Osteoblast (primary cell): ENCODE data around the gene MACROD2. TPM values are rescaled to one million over a fixed set of nuclear protein-coding genes. Genes with fewer than 3 reads are reported as not detected.

Source experiments
- DNase-seq: peaks from one replicate; pipeline ENCODE4 v3.0.0; 2011; ENCODE audit warnings: low spot score, mixed read lengths; ENCODE audit not compliant: insufficient read length; ENCODE audit errors: missing footprints
- H2AFZ ChIP-seq: 2 replicates; pipeline ENCODE4 v1.6.0; 2011; ENCODE audit warnings: mild to moderate bottlenecking, low read length
- H3K27ac ChIP-seq: 2 replicates; pipeline ENCODE4 v1.5.1; 2011; ENCODE audit warnings: mild to moderate bottlenecking, low read depth, low read length, moderate library complexity
- H3K27me3 ChIP-seq: 2 replicates; pipeline ENCODE4 v1.6.0; 2012; ENCODE audit warnings: mild to moderate bottlenecking, control low read depth, inconsistent platforms, low read length, moderate library complexity; ENCODE audit not compliant: insufficient read depth
- H3K36me3 ChIP-seq: 2 replicates; pipeline ENCODE4 v1.5.1; 2011; ENCODE audit warnings: mild to moderate bottlenecking, low read length, control low read depth, moderate library complexity; ENCODE audit not compliant: insufficient read depth
- H3K4me1 ChIP-seq: 2 replicates; pipeline ENCODE4 v1.5.1; 2011; ENCODE audit warnings: mild to moderate bottlenecking, low read length, control low read depth, moderate library complexity; ENCODE audit not compliant: insufficient read depth
- H3K4me2 ChIP-seq: 2 replicates; pipeline ENCODE4 v1.6.0; 2011; ENCODE audit warnings: mild to moderate bottlenecking, low read length; ENCODE audit not compliant: insufficient read depth
- H3K4me3 ChIP-seq: fragments of 200-600 bp; sonication (generic); 3 replicates; pipeline ENCODE4 v1.5.1; 2012; ENCODE audit warnings: mild to moderate bottlenecking, low read length, inconsistent platforms; ENCODE audit not compliant: insufficient read depth
- H3K79me2 ChIP-seq: 2 replicates; pipeline ENCODE4 v1.6.0; 2012; ENCODE audit warnings: mild to moderate bottlenecking, low read length, control low read depth, inconsistent platforms; ENCODE audit not compliant: insufficient read depth
- H3K9me3 ChIP-seq: 2 replicates; pipeline ENCODE4 v1.5.1; 2011; ENCODE audit warnings: low read depth, low read length, control low read depth
- H4K20me1 ChIP-seq: 2 replicates; pipeline ENCODE4 v1.6.0; 2012; ENCODE audit warnings: mild to moderate bottlenecking, low read length, control low read depth; ENCODE audit not compliant: insufficient read depth
- total RNA-seq: library from RNA; depleted of rRNA; stranded (reverse); fragments of >200 nt; gene quantifications from 2 replicates; pipeline ENCODE4 v1.2.3, GENCODE V29; 2012
- TF ChIP-seq, protein P1 (sequence below): IDR thresholded peaks from 2 replicates; pipeline ENCODE4 v1.5.1; 2011; ENCODE audit warnings: mild to moderate bottlenecking, low read depth, low read length, moderate library complexity; ENCODE audit errors: extremely low read depth

The MACROD2 gene
- total RNA-seq, 1 donor: 4.0 TPM

DNA sequence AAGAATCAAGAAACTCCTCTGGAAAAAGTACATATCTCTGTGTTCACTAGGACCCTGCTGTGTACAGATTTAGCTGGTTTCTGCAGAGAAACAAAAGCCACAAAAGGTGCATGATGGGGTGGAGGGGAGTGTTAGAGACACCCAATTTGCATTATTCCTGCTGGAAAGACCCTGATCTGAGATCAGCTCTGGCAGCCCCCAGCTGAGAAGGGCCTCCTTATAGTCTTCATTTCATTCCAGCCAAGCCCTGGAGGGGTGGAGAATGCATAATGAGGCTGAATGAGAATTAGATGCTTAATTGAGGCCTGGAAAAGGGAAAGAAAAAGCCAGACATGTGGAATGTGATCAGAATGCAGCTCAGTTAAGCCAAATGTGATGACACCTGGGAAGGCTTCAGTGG, 2032.4 kb downstream of the MACROD2 start:
- H4K20me1 ChIP-seq: no peaks in the 10 kb centered on the region
- no peak for DNase-seq
- no peaks in the 10 kb centered on the region for H3K9me3 ChIP-seq
- no peaks in the 10 kb centered on the region for H3K79me2 ChIP-seq
- H3K36me3 ChIP-seq: no peaks in the 10 kb centered on the region
- TF ChIP-seq, protein P1, sequence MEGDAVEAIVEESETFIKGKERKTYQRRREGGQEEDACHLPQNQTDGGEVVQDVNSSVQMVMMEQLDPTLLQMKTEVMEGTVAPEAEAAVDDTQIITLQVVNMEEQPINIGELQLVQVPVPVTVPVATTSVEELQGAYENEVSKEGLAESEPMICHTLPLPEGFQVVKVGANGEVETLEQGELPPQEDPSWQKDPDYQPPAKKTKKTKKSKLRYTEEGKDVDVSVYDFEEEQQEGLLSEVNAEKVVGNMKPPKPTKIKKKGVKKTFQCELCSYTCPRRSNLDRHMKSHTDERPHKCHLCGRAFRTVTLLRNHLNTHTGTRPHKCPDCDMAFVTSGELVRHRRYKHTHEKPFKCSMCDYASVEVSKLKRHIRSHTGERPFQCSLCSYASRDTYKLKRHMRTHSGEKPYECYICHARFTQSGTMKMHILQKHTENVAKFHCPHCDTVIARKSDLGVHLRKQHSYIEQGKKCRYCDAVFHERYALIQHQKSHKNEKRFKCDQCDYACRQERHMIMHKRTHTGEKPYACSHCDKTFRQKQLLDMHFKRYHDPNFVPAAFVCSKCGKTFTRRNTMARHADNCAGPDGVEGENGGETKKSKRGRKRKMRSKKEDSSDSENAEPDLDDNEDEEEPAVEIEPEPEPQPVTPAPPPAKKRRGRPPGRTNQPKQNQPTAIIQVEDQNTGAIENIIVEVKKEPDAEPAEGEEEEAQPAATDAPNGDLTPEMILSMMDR: no peak
- H3K4me3 ChIP-seq: no peak overlapping the region
- no peak overlapping the region for H3K4me2 ChIP-seq
- no peaks in the 10 kb centered on the region for H3K4me1 ChIP-seq
- H3K27me3 ChIP-seq: no peaks in the 10 kb centered on the region
- no peak overlapping the region for H2AFZ ChIP-seq
- no peak overlapping the region for H3K27ac ChIP-seq

DNA sequence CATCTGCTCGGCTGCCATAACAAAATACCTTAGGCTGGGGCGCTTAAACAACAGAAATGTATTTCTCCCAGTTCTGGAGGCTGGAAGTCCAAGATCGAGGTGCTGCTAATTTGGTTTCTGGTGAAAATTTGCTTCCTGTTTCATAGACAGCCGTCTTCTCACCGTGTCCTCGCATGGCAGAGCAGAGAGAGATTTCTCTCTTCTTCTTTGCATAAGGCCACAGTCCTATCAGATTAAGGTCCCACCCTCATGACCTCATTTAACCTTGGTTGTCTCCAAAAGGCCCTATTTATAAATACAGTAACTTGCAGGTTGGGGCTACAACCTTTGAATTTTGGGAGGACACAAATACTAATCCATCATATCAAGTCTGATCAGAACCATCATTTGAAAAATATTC, 2033.6 kb downstream of the MACROD2 start:
- no peak for DNase-seq
- Histone ChIP-seq H3K27ac (no peak overlapping the region), H3K36me3 (no peaks in the 10 kb centered on the region), H2AFZ (no peak overlapping the region), H3K4me2 (no peak overlapping the region), H3K9me3 (no peaks in the 10 kb centered on the region), H3K27me3 (no peaks in the 10 kb centered on the region), H3K79me2 (no peaks in the 10 kb centered on the region), H3K4me1 (no peaks in the 10 kb centered on the region), H3K4me3 (no peak overlapping the region), H4K20me1 (no peaks in the 10 kb centered on the region)
- TF ChIP-seq, protein P1: no peak

DNA sequence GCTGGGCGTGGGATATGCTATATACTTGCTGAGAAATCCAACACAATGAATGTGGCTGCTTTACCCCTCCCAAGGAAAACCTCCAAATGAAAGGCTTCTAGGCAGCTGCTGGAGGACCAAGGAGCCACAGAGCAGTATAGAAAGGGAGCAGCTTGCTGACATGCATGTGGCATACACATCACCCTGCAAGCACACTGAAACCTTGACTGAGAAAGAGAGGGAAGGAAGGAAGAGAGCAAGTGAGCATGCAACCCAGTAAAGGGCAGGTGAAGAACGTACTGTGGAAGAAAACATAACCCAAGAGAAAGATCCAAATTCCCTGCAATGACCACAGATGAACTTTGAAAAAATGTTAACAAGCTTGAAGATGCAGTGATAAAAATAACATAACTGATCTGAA, 2034.9 kb downstream of the MACROD2 start:
- no peak for DNase-seq
- Histone ChIP-seq H3K9me3 (no peaks in the 10 kb centered on the region), H3K4me3 (no peak overlapping the region), H3K4me1 (no peaks in the 10 kb centered on the region), H3K79me2 (no peaks in the 10 kb centered on the region), H3K27ac (no peak overlapping the region), H3K27me3 (no peaks in the 10 kb centered on the region), H4K20me1 (no peaks in the 10 kb centered on the region), H2AFZ (no peak overlapping the region), H3K4me2 (no peak overlapping the region), H3K36me3 (no peaks in the 10 kb centered on the region)
- TF ChIP-seq, protein P1: no peak

DNA sequence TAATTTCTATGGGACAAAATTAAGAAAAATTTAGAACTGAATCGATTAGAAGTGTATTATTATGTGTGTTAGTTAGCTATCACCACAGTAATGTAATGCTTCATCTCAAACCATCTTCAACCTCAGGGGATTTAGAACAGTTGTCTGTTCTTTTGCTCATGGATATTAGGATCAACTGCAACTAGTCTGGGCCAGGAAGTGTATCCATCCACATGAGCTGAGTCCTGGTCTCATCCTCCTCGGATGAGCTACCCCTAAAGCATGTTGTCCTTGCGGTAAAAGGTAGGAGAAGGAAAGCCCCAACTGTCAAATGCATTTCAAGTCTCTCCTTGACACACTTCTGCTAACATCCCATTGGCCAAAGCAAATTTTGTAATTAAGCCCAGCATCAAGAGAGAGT, 2040.3 kb downstream of the MACROD2 start:
- no peak overlapping the region for H3K27ac ChIP-seq
- no peak overlapping the region for H3K4me3 ChIP-seq
- H3K27me3 ChIP-seq: no peaks in the 10 kb centered on the region
- no peak for DNase-seq
- no peaks in the 10 kb centered on the region for H3K36me3 ChIP-seq
- no peak overlapping the region for H2AFZ ChIP-seq
- H3K4me1 ChIP-seq: no peaks in the 10 kb centered on the region
- H4K20me1 ChIP-seq: no peaks in the 10 kb centered on the region
- H3K4me2 ChIP-seq: no peak overlapping the region
- TF ChIP-seq, protein P1: no peak
- H3K79me2 ChIP-seq: no peaks in the 10 kb centered on the region
- no peaks in the 10 kb centered on the region for H3K9me3 ChIP-seq
